OCI-LY7 (cell line): ENCODE measurements around the gene CNGA4. TPM values are rescaled to one million over a fixed set of nuclear protein-coding genes. Genes with fewer than 3 reads are reported as not detected.

Source experiments
- Bru-seq: library from RNA; stranded (reverse); fragments of 400-500 nt; gene quantifications from one replicate; lab custom pipeline; 2021; lab: Mats Ljungman, UMichigan
- BruChase-seq, 2 experiments: library from RNA; stranded (reverse); fragments of 400-500 nt; gene quantifications; one replicate each; lab custom pipeline; 2021; lab: Mats Ljungman, UMichigan
- BruUV-seq: library from RNA; stranded (reverse); fragments of 400-500 nt; replicated peaks from 2 replicates; lab custom pipeline; 2021; lab: Mats Ljungman, UMichigan
- CTCF ChIA-PET: fragments of 300-600 bp; sonication (Branson Sonifier 250); formaldehyde crosslinking; loops from one replicate; lab custom pipeline; 2022; ENCODE audit warnings: antibody characterized with exemption; ENCODE audit not compliant: unreplicated experiment; lab: Charles Lee
- POLR2A ChIA-PET: fragments of 300-600 bp; sonication (Branson Sonifier 250); formaldehyde crosslinking; loops from one replicate; lab custom pipeline; 2022; ENCODE audit warnings: antibody characterized with exemption; lab: Charles Lee
- DNase-seq: peaks from one replicate; pipeline ENCODE4 v3.0.0-alpha.2; 2015; ENCODE audit warnings: low spot score
- H2AFZ ChIP-seq: fragments of 200-600 bp; sonication (generic), shearing (Covaris generic); 2 replicates; pipeline ENCODE4 v1.6.1; 2014; ENCODE audit warnings: mild to moderate bottlenecking, antibody characterized with exemption, low read length, moderate library complexity
- H3K27ac ChIP-seq: fragments of 200-600 bp; sonication (generic); 2 replicates; pipeline ENCODE4 v1.5.1; 2014; ENCODE audit warnings: mixed run types, low read depth, mild to moderate bottlenecking, moderate library complexity, low read length, inconsistent platforms; ENCODE audit not compliant: poor library complexity, severe bottlenecking
- H3K36me3 ChIP-seq: fragments of 200-600 bp; sonication (generic); 2 replicates; pipeline ENCODE4 v1.6.1; 2014; ENCODE audit warnings: mild to moderate bottlenecking, antibody characterized with exemption, low read length, moderate library complexity, mixed read lengths; ENCODE audit not compliant: insufficient read depth
- H3K4me1 ChIP-seq: fragments of 200-600 bp; sonication (generic); 2 replicates; pipeline ENCODE4 v1.5.1; 2014; ENCODE audit warnings: mild to moderate bottlenecking, low read length; ENCODE audit not compliant: insufficient read depth, poor library complexity, severe bottlenecking
- H3K4me2 ChIP-seq: fragments of 200-600 bp; sonication (generic); 2 replicates; pipeline ENCODE4 v1.6.1; 2014; ENCODE audit warnings: mild to moderate bottlenecking, low read length
- H3K4me3 ChIP-seq: fragments of 200-600 bp; sonication (generic); 2 replicates; pipeline ENCODE4 v1.5.1; 2014; ENCODE audit warnings: mild to moderate bottlenecking, low read depth, low read length; ENCODE audit not compliant: poor library complexity, severe bottlenecking
- H3K79me2 ChIP-seq: fragments of 200-600 bp; sonication (generic); 2 replicates; pipeline ENCODE4 v1.6.1; 2016; ENCODE audit warnings: low read depth, mild to moderate bottlenecking, low read length, moderate library complexity, mixed read lengths; ENCODE audit not compliant: insufficient read depth
- H3K9me2 ChIP-seq: fragments of 200-600 bp; sonication (generic); 2 replicates; pipeline ENCODE4 v1.6.1; 2016; ENCODE audit warnings: mild to moderate bottlenecking, low read length, mixed read lengths; ENCODE audit not compliant: insufficient read depth
- H3K9me3 ChIP-seq: fragments of 200-600 bp; sonication (generic); 2 replicates; pipeline ENCODE4 v1.6.1; 2014; ENCODE audit warnings: mild to moderate bottlenecking, mixed run types, low read length, mixed read lengths
- H4K20me1 ChIP-seq: fragments of 200-600 bp; sonication (generic); 2 replicates; pipeline ENCODE4 v1.6.1; 2014; ENCODE audit warnings: mild to moderate bottlenecking, antibody characterized with exemption, low read length, moderate library complexity, mixed read lengths; ENCODE audit not compliant: insufficient read depth
- CTCF ChIP-seq: fragments of 200-600 bp; sonication (generic); conservative IDR thresholded peaks from 2 replicates; pipeline ENCODE4 v1.5.1; 2014; ENCODE audit warnings: mild to moderate bottlenecking, antibody characterized with exemption, low read length, moderate library complexity, mixed read lengths
- EZH2phosphoT487 ChIP-seq: fragments of 200-600 bp; sonication (generic); IDR thresholded peaks from 2 replicates; pipeline ENCODE4 v1.6.1; 2018; ENCODE audit warnings: low read depth, borderline replicate concordance, mild to moderate bottlenecking, mixed run types, antibody characterized with exemption, low read length, moderate library complexity, mixed read lengths
- intact Hi-C: fragments of 100-400 bp; cut with micrococcal nuclease; formaldehyde crosslinking; loops from one replicate; pipeline ENCODE4 v1.10.0; 2022; ENCODE audit not compliant: unreplicated experiment
- long read RNA-seq: library from polyadenylated mRNA; stranded (forward); transcript quantifications from one replicate; pipeline ENCODE4 v2.0.0, GENCODE V29; 2022
- total RNA-seq, 2 experiments: library from RNA; depleted of rRNA in 1 of 2; stranded (reverse); fragments of >200 nt in 1 of 2; shearing (Covaris generic) in 1 of 2; gene quantifications; 2 replicates each; pipeline ENCODE4 v1.2.3, GENCODE V29; 2014 to 2022

The CNGA4 gene
- total RNA-seq (2014; rRNA removed; shearing (Covaris generic)) = 0.28 and 0.67 TPM in 2 replicates
- 0.97 and 1.0 TPM in 2 replicates for total RNA-seq (2022)
- Bru-seq, nascent RNA = percentile 38 among the genes with signal in this experiment
- percentile 37 among the genes with signal in this experiment for BruChase-seq, experiment 1, labeled RNA remaining after a 6-hour chase
- BruChase-seq, experiment 2, labeled RNA remaining after a 2-hour chase = percentile 38 among the genes with signal in this experiment
- long read RNA-seq, partial matches to known transcripts = 0 of 2 reads
- long read RNA-seq, other reads (novel, unspliced or antisense) = 2 of 2 reads

GRCh38 chr11:6238902-6239301 is at the start of gene CNGA4:
TSS of gene CNGA4 (plus strand) at chr11:6239089. CDS start at chr11:6239207, 118 bp downstream.
- Histone ChIP-seq H3K27ac (no peak within 1 kb of the TSS), H3K9me2 (no peaks in the 10 kb centered on the region), H2AFZ (peak within 1 kb of the TSS; percentile 42), H3K9me3 (no peaks in the 10 kb centered on the region), H3K79me2 (peaks cover 3% of the 10 kb centered on the region; the same call in 1 of the 2 replicates), H3K4me2 (peak within 1 kb of the TSS; percentile 38), H4K20me1 (no peaks in the 10 kb centered on the region), H3K4me1 (peaks cover 19% of the 10 kb centered on the region), H3K4me3 (no peak within 1 kb of the TSS), H3K36me3 (no peaks in the 10 kb centered on the region)
- intact Hi-C loops = loop anchor here (10.0 kb wide), 3 partner anchors 446 to 686 kb away; partner anchors contain the start of genes MRPL17, OR2D3, TRIM22 and TRIM5
- no TSS peak for BruUV-seq
- ChIA-PET POLR2A (interaction anchor here (0.6 to 1.3 kb wide), 4 partner anchors 33 to 1736 kb away, joined by 3 to 7 read pairs (median 3); partner anchors contain the start of genes C11orf42 and TPP1), CTCF (interaction anchor here (1.1 kb wide), 1 partner anchor 12 kb away, joined by 5 read pairs; no protein-coding TSS in a partner anchor)
- TF ChIP-seq EZH2phosphoT487 = no peak
- no peak for TF ChIP-seq CTCF
- peak; percentile 19 for DNase-seq

- H3K27ac ChIP-seq = no peak overlapping the region
- H3K9me3 ChIP-seq = no peaks in the 10 kb centered on the region
- no peak overlapping the region for H2AFZ ChIP-seq
- BruUV-seq = no TSS peak
- no peaks in the 10 kb centered on the region for H4K20me1 ChIP-seq
- TF ChIP-seq EZH2phosphoT487 (no peak), CTCF (no peak)
- H3K9me2 ChIP-seq = no peaks in the 10 kb centered on the region
- intact Hi-C loops = no loop called here
- H3K4me1 ChIP-seq = no peaks in the 10 kb centered on the region
- POLR2A ChIA-PET = interaction anchor here (0.5 to 1.1 kb wide), 4 partner anchors 12 to 1792 kb away, joined by 3 read pairs; no protein-coding TSS in a partner anchor
- no peak overlapping the region for H3K4me3 ChIP-seq
- DNase-seq = no peak
- CTCF ChIA-PET = no interaction called here
- no peak overlapping the region for H3K4me2 ChIP-seq
- H3K36me3 ChIP-seq = no peaks in the 10 kb centered on the region
- H3K79me2 ChIP-seq = no peaks in the 10 kb centered on the region
Observed at GRCh38 chr11:6191742-6192141, 47.1 kb upstream of the CNGA4 start.
